Measurements from ENCODE around the gene SLC7A6OS.

Gene SLC7A6OS

DNA sequence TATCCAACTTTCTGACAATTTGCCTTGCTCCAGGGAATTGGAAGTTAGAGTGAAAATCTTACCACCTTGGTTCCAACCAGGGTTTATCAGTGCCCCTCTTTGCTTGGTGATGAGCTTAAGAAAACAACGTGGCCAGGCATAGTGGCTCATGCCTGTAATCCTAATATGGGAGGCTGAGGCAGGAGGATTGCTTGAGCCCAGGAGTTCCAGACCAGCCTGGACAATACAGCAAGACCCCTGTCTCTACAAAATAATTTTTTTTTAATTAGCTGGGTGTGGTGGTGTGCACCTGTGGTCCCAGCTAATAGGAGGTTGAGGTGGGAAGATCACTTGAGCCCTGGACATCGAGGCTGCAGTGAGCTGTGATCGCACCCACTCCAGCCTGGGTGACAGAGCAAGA lies 25.1 kb downstream of the SLC7A6OS start:
- peak overlapping the region; percentile 2; the same call in 1 of the 2 replicates for H3K4me3 ChIP-seq (ENCODE audit: low read length)
- H3K27me3 ChIP-seq (replicated peaks; ENCODE audit: insufficient read depth, low read length), result no peaks in the 10 kb centered on the region
- H3K9me2 ChIP-seq (replicated peaks; ENCODE audit: insufficient read depth, low read length), result no peaks in the 10 kb centered on the region
- peaks cover 74% of the 10 kb centered on the region for H3K79me2 ChIP-seq (ENCODE audit: low read length)
- no peak overlapping the region for H2AFZ ChIP-seq (ENCODE audit: low read length)
- no peaks in the 10 kb centered on the region for H4K20me1 ChIP-seq (ENCODE audit: insufficient read depth, low read length)
- no peaks in the 10 kb centered on the region for H3K9me3 ChIP-seq (replicated peaks; ENCODE audit: insufficient read depth, low read length)
- peak overlapping the region; percentile 98 for H3K4me2 ChIP-seq (ENCODE audit: low read depth, low read length)
- 0 out of 2 replicates have a peak, but pooled peaks cover 9% of the 10 kb centered on the region for H3K36me3 ChIP-seq (replicated peaks; ENCODE audit: insufficient read depth, low read length)
- H3K27ac ChIP-seq (ENCODE audit: low read length), result peak overlapping the region; percentile 94; the same call in 1 of the 2 replicates
- no peak overlapping the region for H3K9ac ChIP-seq (ENCODE audit: low read length)
- no peak for TF ChIP-seq EZH2phosphoT487 (IDR thresholded peaks at IDR 0.05; ENCODE audit: low read length)
- no peak for TF ChIP-seq EZH2 (optimal IDR thresholded peaks at IDR 0.05; ENCODE audit: low read depth, low read length)
- peaks cover 55% of the 10 kb centered on the region for H3F3A ChIP-seq (ENCODE audit: insufficient read depth, low read length)
- peaks cover 64% of the 10 kb centered on the region for H3K4me1 ChIP-seq (ENCODE audit: low read length)
- no peak for DNase-seq

DNA sequence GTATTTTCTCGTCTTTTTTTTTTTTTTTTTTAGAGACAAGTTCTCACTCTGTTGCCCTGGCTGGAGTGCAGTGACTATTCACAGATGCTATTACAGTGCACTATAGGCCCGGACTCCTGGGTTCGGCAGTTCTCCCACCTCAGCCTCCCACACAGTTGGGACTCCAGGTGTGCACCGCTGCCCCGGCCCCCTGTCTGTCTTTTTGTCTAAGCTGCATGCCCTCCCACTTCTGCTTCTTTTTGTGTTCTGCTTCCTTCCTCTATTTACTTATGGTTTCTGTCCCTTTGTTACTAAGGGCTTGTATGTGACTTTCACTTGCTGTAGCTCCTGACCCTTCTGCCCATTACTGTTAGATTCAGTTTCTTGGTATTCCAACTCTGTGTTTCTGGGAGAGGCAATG lies 25.9 kb downstream of the SLC7A6OS start:
- Histone ChIP-seq H3K79me2 (ENCODE audit: low read length) (peaks cover 74% of the 10 kb centered on the region), H3K9me2 (replicated peaks; ENCODE audit: insufficient read depth, low read length) (no peaks in the 10 kb centered on the region), H3K9me3 (replicated peaks; ENCODE audit: insufficient read depth, low read length) (no peaks in the 10 kb centered on the region), H4K20me1 (ENCODE audit: insufficient read depth, low read length) (no peaks in the 10 kb centered on the region), H3K27me3 (replicated peaks; ENCODE audit: insufficient read depth, low read length) (no peaks in the 10 kb centered on the region), H3K4me3 (ENCODE audit: low read length) (peak overlapping the region; percentile 30), H3K4me2 (ENCODE audit: low read depth, low read length) (peak overlapping the region; percentile 98), H3K9ac (ENCODE audit: low read length) (peak overlapping the region; percentile 56; the same call in 1 of the 2 replicates), H3K4me1 (ENCODE audit: low read length) (peaks cover 68% of the 10 kb centered on the region), H2AFZ (ENCODE audit: low read length) (no peak overlapping the region), H3K36me3 (replicated peaks; ENCODE audit: insufficient read depth, low read length) (0 out of 2 replicates have a peak, but pooled peaks cover 9% of the 10 kb centered on the region), H3F3A (ENCODE audit: insufficient read depth, low read length) (peaks cover 52% of the 10 kb centered on the region), H3K27ac (ENCODE audit: low read length) (peak overlapping the region; percentile 94)
- peak; percentile 77 for DNase-seq
- TF ChIP-seq EZH2 (optimal IDR thresholded peaks at IDR 0.05; ENCODE audit: low read depth, low read length), result no peak
- TF ChIP-seq EZH2phosphoT487 (IDR thresholded peaks at IDR 0.05; ENCODE audit: low read length), result no peak
- TF ChIP-seq, protein P1, sequence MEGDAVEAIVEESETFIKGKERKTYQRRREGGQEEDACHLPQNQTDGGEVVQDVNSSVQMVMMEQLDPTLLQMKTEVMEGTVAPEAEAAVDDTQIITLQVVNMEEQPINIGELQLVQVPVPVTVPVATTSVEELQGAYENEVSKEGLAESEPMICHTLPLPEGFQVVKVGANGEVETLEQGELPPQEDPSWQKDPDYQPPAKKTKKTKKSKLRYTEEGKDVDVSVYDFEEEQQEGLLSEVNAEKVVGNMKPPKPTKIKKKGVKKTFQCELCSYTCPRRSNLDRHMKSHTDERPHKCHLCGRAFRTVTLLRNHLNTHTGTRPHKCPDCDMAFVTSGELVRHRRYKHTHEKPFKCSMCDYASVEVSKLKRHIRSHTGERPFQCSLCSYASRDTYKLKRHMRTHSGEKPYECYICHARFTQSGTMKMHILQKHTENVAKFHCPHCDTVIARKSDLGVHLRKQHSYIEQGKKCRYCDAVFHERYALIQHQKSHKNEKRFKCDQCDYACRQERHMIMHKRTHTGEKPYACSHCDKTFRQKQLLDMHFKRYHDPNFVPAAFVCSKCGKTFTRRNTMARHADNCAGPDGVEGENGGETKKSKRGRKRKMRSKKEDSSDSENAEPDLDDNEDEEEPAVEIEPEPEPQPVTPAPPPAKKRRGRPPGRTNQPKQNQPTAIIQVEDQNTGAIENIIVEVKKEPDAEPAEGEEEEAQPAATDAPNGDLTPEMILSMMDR (IDR thresholded peaks at IDR 0.05; ENCODE audit: low read length), result no peak

DNA sequence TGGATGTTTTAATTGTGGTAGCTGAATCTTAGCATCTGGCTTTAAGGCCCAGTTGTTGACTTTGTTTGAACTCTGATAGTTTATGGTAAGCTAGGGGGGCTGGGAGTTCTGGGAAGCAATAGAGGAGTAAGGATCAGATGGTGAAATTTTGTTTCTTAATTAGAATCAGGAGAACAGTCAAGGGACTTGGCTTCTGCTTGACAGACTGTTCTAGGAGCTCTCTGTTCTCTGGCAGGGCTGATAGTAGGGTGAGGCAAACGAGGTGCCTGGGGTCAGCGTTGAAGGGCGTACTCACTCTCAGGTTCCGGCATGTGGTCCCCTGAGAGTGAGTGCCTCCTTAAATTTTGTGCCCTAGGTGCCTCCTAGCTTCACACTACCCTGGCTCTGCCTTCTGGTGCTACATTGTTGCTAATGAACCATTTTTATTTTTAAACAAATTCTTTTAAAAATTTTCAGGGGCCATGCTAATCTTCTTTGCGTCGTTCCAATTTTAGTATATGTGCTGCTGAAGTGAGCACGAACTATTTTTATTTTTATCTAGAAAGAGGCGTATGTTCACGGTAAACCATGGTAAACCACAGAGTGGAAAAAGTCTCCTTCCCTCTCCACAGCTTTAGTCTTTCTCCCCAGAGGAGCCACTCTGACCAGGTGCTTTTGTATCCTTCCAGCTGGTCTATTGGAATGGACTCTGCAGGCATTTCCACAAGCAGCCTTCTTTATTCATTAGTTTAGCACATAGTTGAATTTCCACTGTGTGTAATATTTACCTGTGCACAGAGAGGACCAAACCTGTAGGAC lies 26.7 kb downstream of the SLC7A6OS start:
- Histone ChIP-seq H3K4me2 (ENCODE audit: low read depth, low read length) (peak overlapping the region; percentile 98), H3K4me1 (ENCODE audit: low read length) (peaks cover 70% of the 10 kb centered on the region), H3F3A (ENCODE audit: insufficient read depth, low read length) (peaks cover 52% of the 10 kb centered on the region), H3K27ac (ENCODE audit: low read length) (peak overlapping the region; percentile 94), H3K9ac (ENCODE audit: low read length) (peak overlapping the region; percentile 56), H3K79me2 (ENCODE audit: low read length) (peaks cover 74% of the 10 kb centered on the region), H3K27me3 (replicated peaks; ENCODE audit: insufficient read depth, low read length) (no peaks in the 10 kb centered on the region), H3K36me3 (replicated peaks; ENCODE audit: insufficient read depth, low read length) (0 out of 2 replicates have a peak, but pooled peaks cover 9% of the 10 kb centered on the region), H3K4me3 (ENCODE audit: low read length) (peak overlapping the region; percentile 30), H4K20me1 (ENCODE audit: insufficient read depth, low read length) (no peaks in the 10 kb centered on the region), H2AFZ (ENCODE audit: low read length) (no peak overlapping the region), H3K9me2 (replicated peaks; ENCODE audit: insufficient read depth, low read length) (no peaks in the 10 kb centered on the region), H3K9me3 (replicated peaks; ENCODE audit: insufficient read depth, low read length) (no peaks in the 10 kb centered on the region)
- TF ChIP-seq EZH2phosphoT487 (IDR thresholded peaks at IDR 0.05; ENCODE audit: low read length), result no peak
- peak; percentile 73 for DNase-seq

- Histone ChIP-seq H3K27ac (ENCODE audit: low read length) (peak overlapping the region; percentile 94), H3K4me3 (ENCODE audit: low read length) (peak overlapping the region; percentile 30), H3K4me2 (ENCODE audit: low read depth, low read length) (peak overlapping the region; percentile 98), H3K9ac (ENCODE audit: low read length) (peak overlapping the region; percentile 56), H3K27me3 (replicated peaks; ENCODE audit: insufficient read depth, low read length) (no peaks in the 10 kb centered on the region), H3K9me2 (replicated peaks; ENCODE audit: insufficient read depth, low read length) (no peaks in the 10 kb centered on the region), H4K20me1 (ENCODE audit: insufficient read depth, low read length) (no peaks in the 10 kb centered on the region), H3K79me2 (ENCODE audit: low read length) (peaks cover 73% of the 10 kb centered on the region), H3K4me1 (ENCODE audit: low read length) (peaks cover 70% of the 10 kb centered on the region), H3K36me3 (replicated peaks; ENCODE audit: insufficient read depth, low read length) (0 out of 2 replicates have a peak, but pooled peaks cover 9% of the 10 kb centered on the region), H3F3A (ENCODE audit: insufficient read depth, low read length) (peaks cover 52% of the 10 kb centered on the region), H3K9me3 (replicated peaks; ENCODE audit: insufficient read depth, low read length) (no peaks in the 10 kb centered on the region), H2AFZ (ENCODE audit: low read length) (no peak overlapping the region)
- TF ChIP-seq EZH2 (optimal IDR thresholded peaks at IDR 0.05; ENCODE audit: low read depth, low read length), result no peak
- TF ChIP-seq, protein P1 (IDR thresholded peaks at IDR 0.05; ENCODE audit: low read length), result no peak
- TF ChIP-seq EZH2phosphoT487 (IDR thresholded peaks at IDR 0.05; ENCODE audit: low read length), result no peak
- DNase-seq, result no peak
These were observed 27.4 kb downstream of the SLC7A6OS start for GRCh38 chr16:68283346-68283745.

Measured in MM.1S (cell line).